HG03342 (cell line): ENCODE results near the gene WDR7.

Experiments
- ATAC-seq: cut with Tn5 transposase; IDR thresholded peaks from one replicate; pipeline ENCODE4 v1.9.1; 2021; ENCODE audit warnings: mild to moderate bottlenecking, moderate library complexity; ENCODE audit not compliant: unreplicated experiment

WDR7 gene

DNA sequence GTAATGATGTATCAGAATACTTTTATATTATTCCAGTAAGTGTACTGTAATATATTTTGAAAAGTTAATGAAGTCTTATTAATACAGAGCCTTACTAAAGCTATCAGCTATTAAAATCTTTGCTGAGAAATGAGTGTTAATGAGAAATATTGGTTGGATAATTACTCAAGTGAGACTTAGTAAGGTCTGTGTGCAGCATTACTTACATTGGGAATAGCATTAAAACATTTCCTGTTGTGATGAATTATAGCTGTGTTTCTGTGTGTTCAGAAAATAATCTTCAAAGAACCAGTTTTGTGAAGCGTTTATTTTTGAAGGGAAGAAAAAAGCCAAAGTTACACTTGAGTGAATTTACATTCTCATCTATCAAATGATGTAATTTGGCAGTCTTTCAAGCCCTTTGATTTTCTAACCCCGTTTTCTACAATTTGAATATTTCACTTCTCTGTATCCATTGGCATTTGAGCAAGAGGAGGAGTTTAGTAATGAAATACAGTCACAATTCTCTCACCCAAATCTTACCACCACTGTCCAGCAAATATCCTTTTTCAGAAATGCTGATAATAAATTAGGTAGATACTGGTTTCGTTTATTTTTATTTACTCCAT, 372.2 kb downstream of the WDR7 start:
- ATAC-seq = no peak

DNA sequence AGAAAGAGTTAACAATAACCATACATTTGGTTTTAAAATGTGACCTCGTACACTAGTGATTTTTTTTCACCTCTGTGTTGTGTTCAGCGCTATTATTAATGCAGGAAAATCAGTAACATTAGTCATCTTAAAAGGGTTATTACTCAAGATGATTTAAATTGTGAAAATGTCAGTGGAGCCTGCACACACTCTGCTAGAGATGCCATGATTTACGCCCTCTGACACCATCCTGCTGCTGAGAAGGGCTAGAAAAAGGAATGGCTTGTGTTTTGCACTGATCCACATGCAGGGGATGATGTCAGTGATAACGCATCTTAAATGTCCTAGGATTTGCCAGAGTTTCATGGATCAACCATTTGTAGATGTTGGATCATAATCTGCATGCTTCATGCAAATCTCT, 374.4 kb downstream of the WDR7 start:
- ATAC-seq = no peak

DNA sequence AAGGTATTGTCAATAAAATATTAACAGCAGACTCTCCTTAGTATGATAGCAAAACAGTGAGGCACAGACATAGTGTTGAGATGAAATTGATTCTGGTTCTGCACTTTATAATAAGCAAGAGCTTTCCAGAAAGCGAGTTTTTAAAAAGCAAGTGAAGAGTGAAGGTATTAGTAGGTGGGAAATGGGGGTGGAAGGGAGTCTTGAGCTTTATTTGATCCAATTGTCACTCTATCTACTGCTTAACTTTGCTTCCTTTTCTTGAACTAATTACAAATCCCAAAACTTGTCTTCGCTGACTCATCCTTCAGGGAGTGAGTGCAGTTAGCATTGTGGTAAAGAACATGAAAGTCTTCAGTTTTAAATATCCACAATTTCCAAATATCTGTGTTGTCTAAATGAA, 375.2 kb downstream of the WDR7 start:
- ATAC-seq = no peak

DNA sequence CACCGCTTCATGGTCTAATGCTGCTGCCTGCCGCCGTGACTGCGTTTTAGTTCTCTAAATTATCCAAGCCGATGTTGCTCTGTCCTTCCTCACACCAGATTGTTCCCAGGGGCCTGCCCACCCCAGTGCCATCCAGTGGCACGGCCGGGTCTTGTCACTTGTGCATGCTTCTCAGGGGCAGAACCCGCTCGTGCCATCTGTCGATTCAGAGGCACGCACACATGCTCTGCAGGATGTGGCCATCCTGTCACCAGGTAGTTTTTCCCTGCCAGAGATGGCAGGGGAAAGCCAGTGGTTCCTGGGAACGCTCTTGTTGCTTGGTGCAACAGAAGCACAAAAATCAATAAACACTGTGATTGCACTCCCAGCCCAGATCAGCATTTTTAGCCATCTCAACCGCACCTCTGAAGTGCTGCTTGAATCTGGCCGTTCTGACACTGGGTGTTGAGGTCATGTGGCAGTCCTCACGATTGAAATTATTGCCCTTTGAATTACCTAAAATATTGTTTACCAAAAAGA, 376.1 kb downstream of the WDR7 start:
- ATAC-seq = no peak

DNA sequence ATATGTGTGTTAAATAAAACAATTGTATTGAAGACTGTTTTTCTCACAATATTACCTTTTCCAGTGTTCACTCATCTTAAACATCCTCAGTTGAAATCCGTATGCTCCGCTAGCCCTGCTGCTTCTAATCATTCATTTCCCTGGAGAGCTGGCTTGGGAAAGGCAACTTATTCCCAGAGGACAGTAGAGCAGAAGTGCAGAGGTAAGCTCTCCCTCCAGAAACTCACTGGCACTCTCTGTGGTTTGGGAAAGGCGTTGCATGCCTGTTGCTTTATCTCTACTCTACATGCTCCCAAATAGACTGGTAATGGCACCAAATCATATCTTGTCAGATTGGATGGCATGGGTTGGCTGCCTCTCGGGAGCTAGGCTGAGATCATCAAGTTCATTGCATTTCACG, 378.6 kb downstream of the WDR7 start:
- no peak for ATAC-seq

DNA sequence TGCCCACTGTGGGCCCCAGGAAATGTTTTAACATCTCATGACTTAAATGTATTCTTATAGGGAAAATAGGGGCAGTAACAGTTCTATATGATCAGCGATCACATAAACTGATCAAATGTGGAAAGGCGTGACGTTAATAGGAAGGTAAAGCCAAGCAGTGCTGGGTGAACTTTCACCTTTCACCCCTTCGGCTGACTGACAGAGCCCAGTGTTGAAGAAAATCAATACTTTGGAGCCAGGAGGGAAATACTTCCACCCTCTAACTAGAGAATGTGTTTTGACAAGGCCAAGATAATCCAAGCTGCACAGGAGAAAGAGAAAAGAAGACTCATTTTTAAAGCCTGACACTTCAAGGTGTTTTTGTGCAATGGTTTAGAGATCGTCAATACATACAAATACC, 379.3 kb downstream of the WDR7 start:
- no peak for ATAC-seq

DNA sequence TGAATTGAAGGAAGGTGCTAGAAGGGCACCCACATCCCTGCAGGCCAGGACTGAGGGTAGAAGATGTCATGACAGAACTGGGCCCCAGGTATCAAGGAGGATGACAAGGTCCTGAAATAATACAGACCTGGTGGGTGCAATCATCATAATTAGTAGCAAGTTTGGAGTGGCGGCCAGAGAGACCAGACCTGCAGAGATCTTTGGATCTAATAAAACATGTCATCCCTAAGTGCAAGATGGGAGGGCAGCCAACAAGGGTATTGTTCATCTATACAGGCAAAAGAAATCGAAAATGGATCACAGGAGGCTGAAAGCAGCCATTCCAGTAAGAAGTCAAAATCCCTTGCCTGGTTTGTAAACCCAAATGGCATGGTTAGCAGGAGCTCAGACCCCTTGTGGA, 384.4 kb downstream of the WDR7 start:
- no peak for ATAC-seq

DNA sequence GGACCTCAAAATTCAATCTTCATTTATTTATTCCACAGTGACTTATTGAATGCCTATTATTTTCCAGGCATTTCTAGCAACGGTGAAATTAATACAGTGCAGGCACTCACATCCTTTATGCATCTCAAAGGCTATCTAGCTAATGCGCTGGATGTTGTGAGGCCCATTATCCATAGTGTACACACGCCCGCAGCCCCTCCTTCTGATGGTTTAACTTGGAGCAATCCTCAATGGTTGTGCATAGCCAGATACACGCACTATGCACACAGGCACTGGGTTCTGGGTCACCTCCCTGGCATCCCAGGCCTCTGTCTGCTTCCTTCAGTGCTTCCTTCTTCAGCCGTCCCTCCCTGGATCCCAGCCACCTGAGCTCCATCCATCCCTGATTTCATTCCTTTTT, 387.2 kb downstream of the WDR7 start:
- ATAC-seq = no peak

DNA sequence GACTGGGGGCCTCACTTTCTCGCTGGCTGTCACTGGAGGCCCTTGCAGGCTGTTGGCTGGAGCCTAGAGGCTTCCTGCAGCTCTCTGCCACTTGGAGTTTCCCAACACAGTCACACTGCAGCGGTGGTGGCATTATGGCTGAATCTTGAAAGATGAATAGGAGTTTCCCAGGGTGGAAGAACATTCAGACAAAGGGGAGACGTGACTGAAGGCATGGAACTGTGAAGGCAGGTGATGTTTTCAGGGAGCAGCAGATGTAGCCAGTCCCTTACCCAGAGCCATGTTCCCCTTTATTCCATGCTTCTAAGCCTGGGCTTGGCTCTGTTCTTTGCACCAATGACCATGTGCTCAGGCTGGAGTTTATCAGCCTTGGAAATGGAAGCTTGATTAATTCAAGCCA, 389.0 kb downstream of the WDR7 start:
- ATAC-seq = no peak

DNA sequence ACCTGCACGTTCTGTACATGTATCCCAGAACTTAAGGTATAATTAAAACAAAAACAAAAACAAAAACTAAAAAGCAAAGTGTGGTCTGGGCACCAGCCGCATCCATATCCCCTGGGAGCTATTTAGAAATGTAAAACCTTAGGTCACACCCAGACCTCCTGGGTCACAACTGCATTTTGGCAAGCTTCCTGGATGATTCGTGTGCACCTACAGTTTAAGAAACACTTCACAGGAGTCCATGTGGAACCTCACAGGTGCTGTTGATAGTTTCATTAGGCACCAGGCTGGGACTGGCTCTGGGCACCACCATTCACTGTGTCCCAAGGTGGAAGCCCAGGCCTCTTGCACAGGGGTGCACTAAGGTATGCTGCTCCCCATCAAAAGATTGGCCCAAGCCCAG, 392.1 kb downstream of the WDR7 start:
- ATAC-seq = no peak

DNA sequence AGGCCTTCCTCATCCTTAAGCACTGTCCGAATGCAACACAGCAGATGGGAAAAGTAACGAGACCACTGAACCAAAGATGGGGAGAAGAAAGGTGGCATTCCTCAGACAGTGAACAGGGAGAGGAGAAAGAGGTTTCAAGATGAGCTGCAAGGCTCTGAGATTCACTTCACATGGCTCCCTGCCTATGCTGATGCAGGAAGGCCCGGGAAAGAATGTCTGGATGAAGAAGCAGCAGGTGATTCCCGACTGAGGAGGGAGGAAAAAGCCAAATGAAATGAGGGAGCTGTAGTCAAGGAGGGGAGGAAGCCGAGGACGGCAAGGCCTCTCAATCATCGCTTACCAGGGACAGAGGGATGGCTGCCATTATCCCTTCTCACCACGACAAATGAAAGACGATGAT, 397.2 kb downstream of the WDR7 start:
- no peak for ATAC-seq

DNA sequence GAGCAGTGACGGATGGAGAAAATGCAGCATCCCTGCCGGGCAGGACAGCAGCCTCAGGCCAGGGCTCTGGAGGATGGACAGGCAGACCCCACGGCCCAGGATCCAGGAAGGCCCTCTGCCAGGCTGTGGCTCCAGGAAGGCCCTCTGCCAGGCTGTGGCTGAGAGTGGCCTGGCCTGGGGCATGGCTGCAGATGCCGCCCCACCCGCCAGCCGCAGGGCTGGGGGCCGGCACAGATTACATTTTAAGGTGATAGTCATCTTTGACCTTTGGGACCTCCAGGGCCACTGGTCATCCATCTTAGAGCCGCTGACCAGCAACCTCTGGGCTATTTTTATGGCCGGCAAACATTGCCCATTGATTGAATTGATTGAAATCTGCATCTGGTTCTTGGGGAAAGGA, 397.7 kb downstream of the WDR7 start:
- no peak for ATAC-seq

DNA sequence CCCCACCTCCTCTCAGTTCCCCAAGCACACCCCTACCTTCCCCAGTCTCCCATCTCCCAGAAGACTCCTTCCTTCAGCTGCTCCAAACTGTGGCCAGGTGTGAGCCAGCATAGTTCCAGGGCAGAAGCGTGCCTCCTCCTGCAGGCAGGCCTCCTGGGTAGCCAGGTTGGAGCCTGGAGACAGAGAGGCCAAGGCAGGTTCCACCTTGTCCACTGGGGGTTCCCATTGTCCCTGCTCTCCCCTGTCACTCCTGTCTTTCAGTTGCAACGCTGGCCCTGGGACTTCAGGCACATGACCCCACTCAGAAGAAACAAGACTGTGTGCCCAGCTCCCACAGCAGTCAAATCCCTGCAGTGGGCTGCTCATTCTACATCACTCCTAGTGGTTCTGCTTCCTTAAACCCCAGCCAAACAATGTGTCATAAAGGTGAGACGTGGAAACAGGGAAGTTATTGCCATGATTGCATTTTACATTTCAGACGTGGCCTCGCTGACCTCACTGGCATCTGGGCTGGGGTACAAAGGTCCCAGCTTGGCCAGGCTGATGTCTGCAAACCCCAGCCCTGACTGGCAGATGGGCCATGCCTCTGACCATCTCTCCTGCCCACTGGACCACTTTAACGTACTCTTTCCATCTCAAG, 399.3 kb downstream of the WDR7 start:
- ATAC-seq = no peak

DNA sequence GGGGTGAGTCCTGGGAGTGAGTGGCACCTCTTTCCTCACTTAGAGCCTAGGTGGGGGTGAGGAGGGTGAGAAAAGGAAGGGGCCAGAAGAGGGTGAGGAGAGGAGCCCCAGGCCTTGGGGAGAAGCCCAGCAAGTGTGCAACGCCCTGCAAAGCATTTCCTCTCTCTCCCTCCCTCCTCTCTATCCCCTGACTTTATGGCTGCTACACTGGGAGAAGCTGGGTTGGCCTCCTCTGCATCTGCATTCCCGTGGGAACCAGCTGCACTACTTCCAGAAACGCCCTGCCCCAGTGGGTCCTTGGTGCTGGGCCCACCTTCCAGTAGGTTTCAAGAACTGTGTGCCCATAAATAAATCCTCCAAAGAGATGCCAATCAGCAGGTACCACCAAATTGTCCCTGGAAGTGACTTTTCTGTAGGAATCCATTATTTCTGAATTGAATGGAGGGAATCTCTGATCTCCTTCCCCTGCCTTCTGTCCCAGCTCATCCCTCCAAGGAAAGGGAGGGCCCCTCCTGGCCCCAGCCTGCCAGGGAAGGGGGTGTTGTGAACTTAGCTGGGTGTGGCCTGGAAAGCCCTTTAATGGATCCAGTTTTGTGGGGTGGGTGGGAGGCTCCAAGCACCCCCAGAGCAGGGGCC, 400.0 kb downstream of the WDR7 start:
- no peak for ATAC-seq

DNA sequence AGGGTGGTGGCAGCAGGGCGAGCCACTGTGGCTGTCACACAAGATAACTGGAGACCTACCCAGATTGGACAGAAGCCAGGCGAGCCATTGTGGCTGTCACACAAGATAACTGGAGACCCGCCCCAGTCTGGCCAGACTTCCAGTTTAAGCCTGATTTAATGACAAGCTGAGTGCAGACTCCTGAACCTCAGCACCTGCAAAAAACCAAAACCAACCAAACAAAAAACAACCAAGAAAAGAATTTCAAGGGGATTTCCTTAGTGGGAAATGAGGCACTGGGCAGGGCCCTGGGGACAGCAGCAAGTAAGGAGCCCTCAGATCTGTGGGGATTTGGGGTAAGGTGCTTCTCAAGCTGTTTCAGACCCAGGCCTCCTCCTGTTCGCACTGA, 400.5 kb downstream of the WDR7 start:
- ATAC-seq = peak; percentile 57

DNA sequence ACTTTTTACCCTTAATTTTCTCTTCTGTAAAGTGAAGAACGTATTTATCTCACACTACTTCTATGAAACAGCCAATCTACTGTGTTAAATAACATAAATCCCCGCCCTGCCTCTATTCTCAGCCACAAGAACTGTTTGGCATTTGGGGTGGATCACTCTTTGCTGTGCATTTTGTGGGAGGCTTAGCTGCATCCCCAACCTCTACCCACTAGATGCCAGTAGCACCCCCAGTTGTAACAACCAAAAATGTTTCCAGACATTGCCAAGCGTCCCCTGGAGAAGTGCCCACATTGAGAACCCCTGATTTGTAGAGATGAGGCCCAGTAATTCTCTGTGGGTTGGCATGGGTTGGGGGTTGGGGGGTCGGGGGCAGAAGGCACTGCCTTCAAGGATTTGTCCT, 401.0 kb downstream of the WDR7 start:
- peak; percentile 25 for ATAC-seq

DNA sequence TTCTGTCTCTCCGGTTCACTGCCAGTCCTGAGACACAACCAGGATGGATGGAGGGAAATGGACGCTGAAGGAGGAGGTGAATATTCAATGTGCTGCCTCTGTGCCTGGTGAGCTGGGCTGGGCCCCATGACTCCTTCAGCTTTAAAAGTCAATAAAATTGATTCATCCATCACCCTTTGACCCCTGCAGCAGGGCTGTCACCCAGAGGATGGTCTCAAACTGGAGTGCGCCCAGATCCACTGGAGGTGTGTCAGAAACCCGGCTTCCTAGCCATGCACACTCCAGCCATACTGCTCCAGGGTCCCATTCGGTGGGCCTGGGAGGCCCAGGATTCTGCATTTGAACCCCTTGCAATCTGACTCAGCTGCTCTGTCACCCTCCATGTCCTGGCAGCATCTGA, 401.6 kb downstream of the WDR7 start:
- ATAC-seq = no peak

DNA sequence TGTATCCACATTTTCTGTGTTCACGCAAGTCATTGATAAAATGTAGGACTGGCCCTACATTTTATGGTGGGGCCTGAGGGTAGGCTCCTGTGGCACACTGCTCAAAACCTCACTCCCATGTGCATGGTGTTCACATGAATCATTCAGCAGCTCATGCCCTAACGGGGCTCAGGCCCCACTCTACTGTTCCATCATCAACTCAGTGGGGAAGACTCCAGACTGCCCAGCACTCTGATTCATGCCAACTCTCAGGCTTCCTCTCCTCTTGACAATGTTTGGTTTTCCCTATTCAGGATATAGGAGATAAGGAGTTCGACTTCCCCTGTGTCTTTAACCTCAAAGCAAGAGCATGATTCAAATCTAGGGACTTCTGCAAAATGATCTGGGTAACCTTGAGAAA, 403.7 kb downstream of the WDR7 start:
- no peak for ATAC-seq

DNA sequence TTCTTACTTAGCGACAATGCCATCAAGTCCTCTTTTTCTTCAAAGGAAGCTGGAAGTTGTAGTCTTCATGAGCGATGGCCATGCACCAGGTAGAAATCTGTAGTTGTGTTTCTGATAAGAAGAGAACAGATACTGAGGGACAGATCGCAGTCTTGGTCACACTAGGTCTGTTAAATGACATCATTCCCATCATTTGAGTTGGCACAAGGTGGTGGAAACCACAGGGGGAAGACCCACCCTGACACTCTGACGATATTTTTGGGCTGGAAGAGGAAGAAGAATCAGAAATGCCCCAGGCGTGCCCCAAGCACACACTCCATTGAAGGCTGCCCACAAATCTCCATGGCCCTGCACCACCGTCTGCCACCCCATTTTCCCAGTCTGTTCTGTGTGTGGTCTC, 406.7 kb downstream of the WDR7 start:
- ATAC-seq = peak; percentile 58

DNA sequence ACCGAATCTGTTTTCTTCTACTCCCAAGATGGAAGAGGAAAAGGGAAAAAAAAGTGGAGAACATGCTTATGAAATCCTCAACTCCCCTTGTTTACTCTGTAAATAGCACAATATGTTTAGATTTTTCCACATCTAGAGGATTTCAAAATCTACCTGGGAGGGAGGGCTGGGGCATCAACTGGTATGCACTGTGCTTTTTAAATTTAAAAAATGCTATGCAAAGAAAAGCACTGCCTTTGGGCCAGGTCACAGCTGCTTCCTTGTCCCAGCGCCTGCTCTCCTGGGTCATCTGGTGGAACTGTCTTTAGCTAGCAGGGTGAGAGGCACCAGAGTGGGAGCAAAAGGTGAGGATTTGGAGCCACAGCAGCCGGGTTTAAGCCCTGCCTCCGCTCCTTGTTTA, 407.6 kb downstream of the WDR7 start:
- ATAC-seq = no peak

DNA sequence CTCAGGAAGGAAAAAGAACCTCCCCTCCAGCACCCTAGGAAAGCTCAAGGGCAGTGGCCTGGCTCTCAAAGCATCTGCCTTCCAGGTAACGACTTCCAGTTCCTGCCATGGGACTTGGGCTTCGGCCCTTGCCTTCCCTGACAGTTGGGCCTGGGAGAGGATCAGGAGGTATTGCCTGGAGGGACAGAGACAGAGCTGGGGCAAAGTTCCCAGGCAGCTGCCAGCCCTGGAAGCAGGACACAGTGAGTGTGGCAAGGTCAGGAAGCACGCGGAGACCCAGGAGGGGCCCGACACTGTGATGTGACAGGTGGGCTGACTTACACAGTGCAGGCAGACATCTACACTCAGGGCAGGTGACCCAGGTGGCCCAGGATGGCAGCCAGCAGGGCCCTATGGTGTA, 408.2 kb downstream of the WDR7 start:
- no peak for ATAC-seq

DNA sequence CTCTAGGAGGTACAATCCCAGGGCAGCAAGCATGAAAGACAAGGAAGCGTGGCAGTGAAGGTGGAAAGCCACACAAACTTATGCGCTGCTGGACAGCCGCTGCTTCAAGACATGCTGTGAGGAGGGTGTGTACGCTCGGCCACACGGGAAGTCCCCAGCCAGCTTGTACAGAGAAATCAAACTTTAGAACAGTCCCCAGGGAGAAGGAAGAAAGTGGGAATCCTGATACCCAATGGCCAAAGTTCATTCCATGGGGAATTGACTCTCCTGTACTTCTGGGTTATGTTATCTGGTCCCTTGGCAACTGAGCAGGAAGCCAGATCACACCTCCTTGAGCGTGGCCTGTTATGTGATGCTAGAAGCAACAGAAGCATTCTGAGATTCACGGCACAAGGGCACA, 409.7 kb downstream of the WDR7 start:
- no peak for ATAC-seq

DNA sequence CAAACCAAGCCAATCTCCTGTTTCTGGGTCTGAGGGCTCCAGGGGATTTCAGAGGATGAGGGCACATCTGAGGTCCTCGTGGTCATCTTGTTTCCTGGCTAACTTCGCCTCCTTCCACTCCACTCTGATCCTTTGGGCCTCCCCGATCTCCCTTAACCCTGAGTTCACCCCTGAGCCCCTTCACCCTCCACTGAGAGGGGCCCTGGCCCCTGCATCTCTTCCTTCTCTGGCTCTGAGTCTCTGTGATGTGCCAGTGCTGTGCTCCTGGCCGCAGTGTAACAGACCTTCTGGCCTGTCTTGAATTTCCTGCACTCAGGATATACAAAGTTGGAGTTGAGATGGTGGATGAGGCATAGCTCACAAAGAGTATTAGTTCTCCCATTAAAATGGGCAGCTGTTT, 411.0 kb downstream of the WDR7 start:
- ATAC-seq = no peak
